HG03095 (cell line): ENCODE measurements around the gene LRRN3.
"Not testable (repeated sequence)": the region's sequence is repeated elsewhere in the genome, so short reads cannot be mapped to it uniquely, and the experiment has no call there.

Experiments used
- ATAC-seq: cut with Tn5 transposase; IDR thresholded peaks from one replicate; pipeline ENCODE4 v1.9.1; 2021; ENCODE audit warnings: moderate library complexity; ENCODE audit not compliant: unreplicated experiment

Gene LRRN3

GRCh38 chr7:111090846-111091245, at the start of gene LRRN3:
Gene LRRN3, plus strand, starts transcription at chr7:111091127. Its CDS starts 31,646 bp downstream, at chr7:111122773.
- no peak for ATAC-seq

- no peak for ATAC-seq
These were observed 49.4 kb upstream of the LRRN3 start for GRCh38 chr7:111041577-111041976.

- ATAC-seq = no peak
These were observed 48.1 kb upstream of the LRRN3 start for GRCh38 chr7:111042842-111043241.

- ATAC-seq = peak; percentile 84
These were observed 47.4 kb upstream of the LRRN3 start for GRCh38 chr7:111043561-111043960.

GRCh38 chr7:111045449-111045848, 45.5 kb upstream of the LRRN3 start:
- no peak for ATAC-seq

- no peak for ATAC-seq
These were observed 43.3 kb upstream of the LRRN3 start for GRCh38 chr7:111047595-111047994.

GRCh38 chr7:111049971-111050680, 40.8 kb upstream of the LRRN3 start:
- no peak for ATAC-seq

- no peak for ATAC-seq
These were observed 40.0 kb upstream of the LRRN3 start for GRCh38 chr7:111050875-111051416.

- no peak for ATAC-seq
These were observed 39.1 kb upstream of the LRRN3 start for GRCh38 chr7:111051832-111052231.

- ATAC-seq = no peak
These were observed 37.9 kb upstream of the LRRN3 start for GRCh38 chr7:111053035-111053434.

GRCh38 chr7:111056371-111056770, 34.6 kb upstream of the LRRN3 start:
- ATAC-seq = no peak

- no peak for ATAC-seq
These were observed 33.9 kb upstream of the LRRN3 start for GRCh38 chr7:111057066-111057465.

- no peak for ATAC-seq
These were observed 31.1 kb upstream of the LRRN3 start for GRCh38 chr7:111059833-111060232.

GRCh38 chr7:111063166-111063565, 27.8 kb upstream of the LRRN3 start:
- no peak for ATAC-seq

GRCh38 chr7:111067251-111067650, 23.7 kb upstream of the LRRN3 start:
- ATAC-seq = no peak

- ATAC-seq = no peak
These were observed 23.2 kb upstream of the LRRN3 start for GRCh38 chr7:111067682-111068081.

GRCh38 chr7:111068618-111069017, 22.3 kb upstream of the LRRN3 start:
- no peak for ATAC-seq

- no peak for ATAC-seq
These were observed 19.4 kb upstream of the LRRN3 start for GRCh38 chr7:111071556-111071955.

- ATAC-seq = not testable (repeated sequence)
These were observed 18.3 kb upstream of the LRRN3 start for GRCh38 chr7:111072658-111073057.

GRCh38 chr7:111074071-111074747, 16.7 kb upstream of the LRRN3 start:
- ATAC-seq = no peak

- no peak for ATAC-seq
These were observed 16.2 kb upstream of the LRRN3 start for GRCh38 chr7:111074748-111075146.

GRCh38 chr7:111075498-111075897, 15.4 kb upstream of the LRRN3 start:
- ATAC-seq = no peak
